Peyer's patch (tissue), 4 donors: ENCODE data around the gene SAMHD1. TPM values are rescaled to one million over a fixed set of nuclear protein-coding genes. Genes with fewer than 3 reads are reported as not detected.
"Not testable (repeated sequence)": the region's sequence is repeated elsewhere in the genome, so short reads cannot be mapped to it uniquely, and the experiment has no call there.

ENCODE experiments used
- DNase-seq, 3 donors: peaks; one replicate each; pipeline ENCODE4 v3.0.0-alpha.2; 2017 to 2019
- H3K27ac ChIP-seq, 4 donors: fragments of 200-600 bp; sonication (generic); one replicate each; pipeline ENCODE4 v1.5.1; 2016 to 2019
- H3K27me3 ChIP-seq, 2 donors: fragments of 200-600 bp; sonication (generic); one replicate each; pipeline ENCODE4 v1.5.1; 2019
- H3K36me3 ChIP-seq, 3 donors: fragments of 200-600 bp; sonication (generic); one replicate each; pipeline ENCODE4 v1.5.1; 2016 to 2019
- H3K4me1 ChIP-seq, 4 donors: fragments of 200-600 bp; sonication (generic); one replicate each; pipeline ENCODE4 v1.5.1; 2016 to 2019
- H3K4me3 ChIP-seq, 4 donors: fragments of 200-600 bp; sonication (generic); 1 replicate in 3 of 4; 2 replicates in 1 of 4; pipeline ENCODE4 v1.5.1; 2016 to 2019; ENCODE audit warnings: mild to moderate bottlenecking in 1 of 4
- H3K9me3 ChIP-seq, 4 donors: fragments of 200-600 bp; sonication (generic); one replicate each; pipeline ENCODE4 v1.5.1; 2016 to 2019; ENCODE audit warnings: mild to moderate bottlenecking in 1 of 4
- POLR2A ChIP-seq, 2 donors: fragments of 450-650 bp; IDR thresholded peaks; one replicate each; pipeline ENCODE4 v1.5.1; 2017; ENCODE audit warnings: antibody characterized with exemption in 2 of 2, mild to moderate bottlenecking in 2 of 2, moderate library complexity in 2 of 2
- total RNA-seq, 4 donors: library from RNA; depleted of rRNA; stranded (reverse); fragments of >200 nt; gene quantifications; one replicate each; pipeline ENCODE4 v1.1.0, GENCODE V29; 2016
- TF ChIP-seq, protein P1 (sequence below), 6 experiments: fragments of 450-650 bp in 4 of 6; fragments of 200-600 bp in 2 of 6; sonication (generic) in 1 of 6; IDR thresholded peaks; one replicate each; pipeline ENCODE4 v1.5.1; 2017 to 2019; ENCODE audit warnings: antibody characterized with exemption in 6 of 6, mild to moderate bottlenecking in 3 of 6, moderate library complexity in 1 of 6

The SAMHD1 gene
- total RNA-seq, 4 donors from 2014 or later: 26.4 to 195 (median 77.5) TPM

GRCh38 chr20:36917943-36918342 lies 33.6 kb downstream of the SAMHD1 start:
- peak in 1 of 3 donors; percentile 42 for DNase-seq
- Histone ChIP-seq H3K4me3 (no peak overlapping the region), H3K4me1 (peaks cover 0 to 5% (median 0%) of the 10 kb centered on the region in 4 donors), H3K36me3 (peaks cover 0 to 85% (median 0%) of the 10 kb centered on the region in 3 donors), H3K27me3 (no peaks in the 10 kb centered on the region), H3K9me3 (no peaks in the 10 kb centered on the region), H3K27ac (no peak overlapping the region)
- TF ChIP-seq, protein P1, sequence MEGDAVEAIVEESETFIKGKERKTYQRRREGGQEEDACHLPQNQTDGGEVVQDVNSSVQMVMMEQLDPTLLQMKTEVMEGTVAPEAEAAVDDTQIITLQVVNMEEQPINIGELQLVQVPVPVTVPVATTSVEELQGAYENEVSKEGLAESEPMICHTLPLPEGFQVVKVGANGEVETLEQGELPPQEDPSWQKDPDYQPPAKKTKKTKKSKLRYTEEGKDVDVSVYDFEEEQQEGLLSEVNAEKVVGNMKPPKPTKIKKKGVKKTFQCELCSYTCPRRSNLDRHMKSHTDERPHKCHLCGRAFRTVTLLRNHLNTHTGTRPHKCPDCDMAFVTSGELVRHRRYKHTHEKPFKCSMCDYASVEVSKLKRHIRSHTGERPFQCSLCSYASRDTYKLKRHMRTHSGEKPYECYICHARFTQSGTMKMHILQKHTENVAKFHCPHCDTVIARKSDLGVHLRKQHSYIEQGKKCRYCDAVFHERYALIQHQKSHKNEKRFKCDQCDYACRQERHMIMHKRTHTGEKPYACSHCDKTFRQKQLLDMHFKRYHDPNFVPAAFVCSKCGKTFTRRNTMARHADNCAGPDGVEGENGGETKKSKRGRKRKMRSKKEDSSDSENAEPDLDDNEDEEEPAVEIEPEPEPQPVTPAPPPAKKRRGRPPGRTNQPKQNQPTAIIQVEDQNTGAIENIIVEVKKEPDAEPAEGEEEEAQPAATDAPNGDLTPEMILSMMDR (IDR thresholded peaks at IDR 0.05): no peak
- TF ChIP-seq POLR2A (IDR thresholded peaks at IDR 0.05): no peak

DNA sequence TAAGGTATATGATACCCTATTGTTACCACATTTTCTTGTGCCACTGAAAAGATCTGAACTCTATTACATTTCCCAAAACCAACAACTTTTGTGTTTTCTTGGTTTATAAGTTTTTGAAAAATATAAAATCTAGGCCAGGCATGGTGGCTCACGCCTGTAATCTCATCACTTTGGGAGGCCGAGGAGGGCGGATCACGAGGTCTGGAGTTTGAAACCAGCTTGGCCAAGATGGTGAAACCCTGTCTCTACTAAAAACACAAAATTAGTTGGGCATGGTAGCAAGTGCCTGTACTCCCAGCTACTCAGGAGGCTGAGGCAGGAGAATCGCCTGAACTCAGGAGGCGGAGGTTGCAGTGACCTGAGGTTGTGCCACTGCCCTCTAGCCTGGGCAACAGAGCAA lies 34.3 kb downstream of the SAMHD1 start:
- no peak overlapping the region for H3K4me3 ChIP-seq
- peaks cover 0 to 83% (median 0%) of the 10 kb centered on the region in 3 donors for H3K36me3 ChIP-seq
- H3K9me3 ChIP-seq: no peaks in the 10 kb centered on the region
- peaks cover 0 to 5% (median 0%) of the 10 kb centered on the region in 4 donors for H3K4me1 ChIP-seq
- no peak overlapping the region for H3K27ac ChIP-seq
- peak in 1 of 3 donors; percentile 13 for DNase-seq
- no peaks in the 10 kb centered on the region for H3K27me3 ChIP-seq
- TF ChIP-seq POLR2A (IDR thresholded peaks at IDR 0.05): no peak
- TF ChIP-seq, protein P1 (IDR thresholded peaks at IDR 0.05): no peak

GRCh38 chr20:36916199-36916598 lies 35.3 kb downstream of the SAMHD1 start:
- H3K27ac ChIP-seq: no peak overlapping the region
- peaks cover 0 to 5% (median 0%) of the 10 kb centered on the region in 4 donors for H3K4me1 ChIP-seq
- DNase-seq: no peak
- H3K4me3 ChIP-seq: no peak overlapping the region
- H3K9me3 ChIP-seq: no peaks in the 10 kb centered on the region
- no peaks in the 10 kb centered on the region for H3K27me3 ChIP-seq
- TF ChIP-seq POLR2A (IDR thresholded peaks at IDR 0.05): no peak
- TF ChIP-seq, protein P1 (IDR thresholded peaks at IDR 0.05): no peak
- H3K36me3 ChIP-seq: peaks cover 0 to 84% (median 0%) of the 10 kb centered on the region in 3 donors

DNA sequence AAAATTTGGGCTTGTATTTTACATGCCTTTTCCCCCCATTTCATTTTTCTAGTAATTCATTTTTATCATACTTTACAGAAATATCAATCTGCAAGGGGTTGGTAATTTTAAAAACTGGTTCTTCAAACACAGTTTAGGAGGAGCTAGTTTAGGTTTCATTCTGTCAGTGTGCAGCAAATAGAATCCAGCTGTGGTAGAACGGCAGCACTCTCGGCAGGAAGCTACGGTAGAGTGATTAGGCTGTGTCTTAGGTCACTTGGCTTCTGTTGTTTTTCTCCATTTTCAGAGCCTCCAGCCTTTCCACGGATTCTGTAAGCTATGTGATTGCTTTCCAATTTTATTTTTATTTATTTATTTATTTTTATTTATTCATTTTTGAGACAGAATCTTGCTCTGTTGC lies 42.9 kb downstream of the SAMHD1 start:
- H3K4me3 ChIP-seq: no peak overlapping the region
- no peaks in the 10 kb centered on the region for H3K27me3 ChIP-seq
- H3K27ac ChIP-seq: no peak overlapping the region
- H3K9me3 ChIP-seq: no peaks in the 10 kb centered on the region
- no peak for TF ChIP-seq POLR2A (IDR thresholded peaks at IDR 0.05)
- TF ChIP-seq, protein P1 (IDR thresholded peaks at IDR 0.05): no peak
- DNase-seq: no peak
- peaks cover 0 to 94% (median 0%) of the 10 kb centered on the region in 3 donors for H3K36me3 ChIP-seq
- no peaks in the 10 kb centered on the region for H3K4me1 ChIP-seq

- peaks cover 0 to 100% (median 0%) of the 10 kb centered on the region in 3 donors for H3K36me3 ChIP-seq
- DNase-seq, H3K27ac ChIP-seq, H3K27me3 ChIP-seq, H3K9me3 ChIP-seq, H3K4me3 ChIP-seq, H3K4me1 ChIP-seq: not testable (repeated sequence)
Observed at GRCh38 chr20:36906086-36906485, 45.4 kb downstream of the SAMHD1 start.

DNA sequence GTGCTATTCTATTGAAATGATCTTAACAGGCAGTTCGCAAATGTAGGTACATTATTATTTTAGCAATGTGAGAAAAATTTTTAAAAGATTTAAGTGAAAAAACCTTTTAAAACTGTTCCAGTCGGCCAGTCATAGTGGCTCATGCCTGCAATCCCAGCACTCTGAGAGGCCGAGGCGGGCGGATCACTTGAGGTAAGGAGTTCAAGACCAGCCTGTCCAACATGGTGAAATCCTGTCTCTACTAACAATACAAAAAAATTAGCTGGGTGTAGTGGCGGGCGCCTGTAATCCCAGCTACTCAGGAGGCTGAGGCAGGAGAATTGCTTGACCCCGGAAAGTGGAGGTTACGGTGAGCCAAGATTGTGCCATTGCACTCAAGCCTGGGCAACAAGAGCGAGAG lies 45.9 kb downstream of the SAMHD1 start:
- H3K27ac ChIP-seq, H3K9me3 ChIP-seq, H3K4me3 ChIP-seq, H3K4me1 ChIP-seq, DNase-seq, H3K27me3 ChIP-seq: not testable (repeated sequence)
- H3K36me3 ChIP-seq: peaks cover 0 to 100% (median 0%) of the 10 kb centered on the region in 3 donors

- TF ChIP-seq POLR2A (IDR thresholded peaks at IDR 0.05): no peak
- Histone ChIP-seq H3K4me3 (no peak overlapping the region), H3K4me1 (no peaks in the 10 kb centered on the region), H3K36me3 (peaks cover 0 to 100% (median 0%) of the 10 kb centered on the region in 3 donors), H3K27ac (no peak overlapping the region), H3K9me3 (no peaks in the 10 kb centered on the region), H3K27me3 (no peaks in the 10 kb centered on the region)
- no peak for DNase-seq
Observed at GRCh38 chr20:36904690-36905089, 46.8 kb downstream of the SAMHD1 start.
